T-helper 2 cell treated with Interferon-gamma antibody and Interleukin-4, amounts not matched to agents 100 ng/mL and 5 ng/mL, for 36 hours (primary cell): ENCODE data around the gene DDX20. TPM values are rescaled to one million over a fixed set of nuclear protein-coding genes. Genes with fewer than 3 reads are reported as not detected.

Experiments used
- intact Hi-C: fragments of 100-400 bp; cut with micrococcal nuclease; formaldehyde crosslinking; loops from one replicate; pipeline ENCODE4 v1.15.1; 2023
- total RNA-seq: library from RNA; stranded (reverse); gene quantifications from 2 replicates; pipeline ENCODE4 v1.2.3, GENCODE V29; 2022

The DDX20 gene
- total RNA-seq, 1 donor from 2014 or later: 18.9 TPM

GRCh38 chr1:111814305-111814628 is 58.6 kb downstream of the DDX20 start:
- intact Hi-C loops: no loop called here

DNA sequence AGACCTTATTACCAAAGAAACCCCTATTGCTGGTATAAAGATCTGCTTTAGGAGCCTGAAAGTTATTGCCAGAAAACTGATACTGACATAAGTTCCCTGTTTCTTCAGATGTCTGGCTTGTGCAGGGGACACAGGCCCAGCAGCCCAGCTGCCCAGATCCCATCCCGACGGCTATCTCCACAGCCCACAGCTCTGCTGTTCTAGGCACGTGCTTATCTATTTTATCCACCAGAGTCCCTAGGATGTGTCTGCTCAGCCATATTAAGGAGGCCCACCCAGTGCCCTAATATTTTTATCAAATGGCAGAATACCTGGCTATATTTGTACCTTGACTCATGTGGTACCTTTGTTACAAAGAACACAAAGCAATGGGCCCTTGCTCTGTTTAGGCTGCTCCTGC is 58.9 kb downstream of the DDX20 start:
- intact Hi-C loops: no loop called here

Other genes with a start within 250 kb of the DDX20 start
- gene RAP1A, start 136.1 kb upstream of the DDX20 start, total RNA-seq: 135 and 142 TPM in 2 replicates
- 3.0 and 4.0 TPM in 2 replicates for gene INKA2, start 16.5 kb upstream of the DDX20 start, total RNA-seq
- gene KCND3, start 233.8 kb downstream of the DDX20 start, total RNA-seq: not detected in 2 replicates